Prostate gland (tissue), 2 donors: Measurements from ENCODE around the gene INSL3.

Experiments
- CTCF ChIP-seq, 4 experiments: fragments of 200-600 bp in 2 of 4; fragments of 450-650 bp in 2 of 4; sonication (generic) in 2 of 4; IDR thresholded peaks; 1 replicate in 3 of 4; 2 replicates in 1 of 4; pipeline ENCODE4 v1.5.1; 2016 to 2019; ENCODE audit warnings: antibody characterized with exemption in 4 of 4, mild to moderate bottlenecking in 2 of 4, moderate library complexity in 2 of 4
- POLR2A ChIP-seq: fragments of 450-650 bp; IDR thresholded peaks from one replicate; pipeline ENCODE4 v1.6.1; 2016; ENCODE audit warnings: antibody characterized with exemption, mild to moderate bottlenecking

GRCh38 chr19:17826508-17827056 lies 5.3 kb upstream of the INSL3 start:
- TF ChIP-seq POLR2A, result no peak
- no peak for TF ChIP-seq CTCF (IDR thresholded peaks at IDR 0.05)
